ENCODE results near the gene PARP12. TPM values are rescaled to one million over a fixed set of nuclear protein-coding genes. Genes with fewer than 3 reads are reported as not detected.

The PARP12 gene
- total RNA-seq, 1 experiment from 2014 or later = 14.6 TPM

DNA sequence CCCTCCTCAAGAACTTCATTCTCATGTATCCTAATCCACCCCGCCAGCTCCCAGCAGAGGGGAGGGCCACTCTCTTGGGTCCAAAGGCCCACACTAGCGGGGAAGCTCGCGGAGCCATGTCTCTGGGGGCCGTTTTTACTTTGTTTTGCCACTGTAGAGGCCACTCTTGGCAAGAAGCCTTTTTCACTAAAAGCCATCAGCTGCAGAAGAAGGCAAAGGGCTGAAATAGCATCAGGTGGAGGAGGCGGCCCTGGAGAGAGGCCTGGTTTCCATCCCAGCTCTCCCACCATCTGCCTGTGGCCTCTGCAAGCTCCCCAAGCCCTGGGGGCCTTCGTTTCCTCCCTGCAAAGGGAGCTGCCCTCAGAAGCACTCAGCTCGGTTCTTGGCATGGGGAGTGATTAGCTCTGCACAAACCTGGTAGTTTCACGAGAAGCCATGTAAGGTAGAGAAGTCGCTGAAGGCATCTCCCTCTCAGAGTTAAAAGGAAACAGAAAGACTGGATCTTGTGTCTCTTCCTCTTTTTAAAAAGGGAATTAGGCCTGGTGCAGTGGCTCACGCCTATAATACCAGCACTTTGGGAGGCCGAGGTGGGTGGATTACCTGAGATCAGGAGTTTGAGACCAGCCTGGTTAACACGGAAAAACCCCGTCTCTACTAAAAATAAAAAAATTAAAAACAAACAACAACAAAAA is 70.3 kb downstream of the PARP12 start:
- no peak for DNase-seq (ENCODE audit: low read depth)

- DNase-seq (ENCODE audit: low read depth) = no peak
Observed at GRCh38 chr7:139991911-139992310, 70.8 kb downstream of the PARP12 start.

DNA sequence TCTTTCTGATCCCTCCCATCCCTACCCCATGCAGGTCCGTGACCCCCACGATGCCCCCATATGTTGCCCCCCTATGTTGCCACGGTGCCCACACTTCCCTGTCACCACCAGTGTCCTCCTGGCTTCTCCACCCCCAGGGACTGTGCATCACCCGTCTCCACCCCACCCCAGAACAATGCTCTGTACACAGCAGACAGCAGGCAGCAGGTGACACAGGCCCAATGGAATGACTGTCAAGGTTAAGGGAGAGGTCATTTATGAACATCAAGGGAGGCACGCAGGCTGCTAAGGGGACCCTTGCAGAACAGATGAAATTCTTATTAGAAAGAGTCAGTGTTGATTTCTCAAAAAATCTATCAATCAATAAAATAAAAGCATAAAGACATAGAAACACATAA is 71.5 kb downstream of the PARP12 start:
- DNase-seq (ENCODE audit: low read depth) = no peak

DNA sequence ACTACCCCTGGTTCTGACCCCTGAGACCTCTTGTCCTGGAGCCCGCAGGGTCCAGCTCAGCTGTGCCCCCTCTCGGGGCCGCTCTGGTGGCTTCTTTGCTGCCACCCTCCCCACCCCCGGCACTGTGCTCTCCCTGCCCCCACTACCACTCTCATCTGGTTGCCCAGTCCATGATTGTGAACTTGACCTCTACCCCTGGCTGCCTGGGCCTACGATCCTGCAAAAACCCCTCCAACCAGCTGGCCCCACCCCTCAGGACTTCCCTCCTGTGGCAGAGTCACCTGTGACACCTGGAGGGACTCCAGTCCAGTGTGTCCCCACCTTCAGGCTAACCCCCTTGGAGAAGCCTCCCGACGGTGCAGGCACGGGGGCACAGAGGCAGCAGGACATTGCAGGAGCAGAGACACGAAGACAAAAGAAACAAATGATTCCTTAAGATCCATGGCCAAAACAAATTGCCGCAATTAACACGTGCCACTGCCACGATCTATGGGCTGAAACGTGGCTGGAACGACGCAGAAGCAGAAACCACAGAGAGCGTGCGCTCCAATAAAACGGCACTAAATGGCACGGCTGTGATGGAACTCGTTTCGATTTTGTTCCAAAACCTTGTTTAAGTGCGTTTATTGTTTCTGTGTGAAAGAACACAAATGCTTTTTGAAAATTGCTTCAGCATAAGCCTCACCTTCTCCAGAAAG is 72.0 kb downstream of the PARP12 start:
- no peak for DNase-seq (ENCODE audit: low read depth)

- no peak for DNase-seq (ENCODE audit: low read depth)
Observed at GRCh38 chr7:139990142-139990535, 72.6 kb downstream of the PARP12 start.

DNA sequence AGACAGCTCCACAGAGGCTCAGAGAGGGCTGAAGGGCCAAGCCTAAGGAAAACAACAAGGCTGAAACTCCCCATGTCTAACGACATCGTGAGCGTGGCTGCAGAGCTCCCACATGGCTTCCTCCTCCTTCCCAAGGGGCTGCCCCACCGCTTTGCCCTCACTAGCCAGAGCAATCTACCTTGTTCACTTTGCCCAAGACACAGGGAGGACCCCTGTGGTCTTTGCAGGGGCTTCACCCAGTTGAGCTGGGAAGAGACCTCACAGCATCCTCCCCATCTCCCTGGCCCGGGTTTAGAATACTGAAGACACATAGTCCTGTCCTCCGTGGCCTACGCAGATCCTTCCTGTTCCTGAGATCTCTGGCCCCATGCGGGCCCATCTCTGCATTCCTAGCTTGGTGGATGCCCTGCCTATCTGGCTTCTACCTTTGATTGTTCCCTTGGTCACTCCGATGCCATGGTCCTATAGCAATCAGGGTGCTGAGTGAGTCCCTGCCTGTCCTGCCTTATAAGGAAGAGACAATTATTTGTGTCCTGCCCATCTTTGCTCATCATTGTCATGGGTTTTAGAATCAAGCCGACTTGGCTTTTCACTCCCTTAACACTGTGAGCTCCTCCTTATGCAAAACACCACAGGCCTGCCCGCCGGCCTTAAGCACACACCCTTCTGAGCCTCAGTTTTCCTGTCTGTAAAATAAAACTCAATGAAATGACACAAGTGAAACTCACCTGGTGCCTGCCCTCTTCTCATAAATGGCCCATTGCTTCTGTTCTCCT is 73.2 kb downstream of the PARP12 start:
- DNase-seq (ENCODE audit: low read depth) = no peak

DNA sequence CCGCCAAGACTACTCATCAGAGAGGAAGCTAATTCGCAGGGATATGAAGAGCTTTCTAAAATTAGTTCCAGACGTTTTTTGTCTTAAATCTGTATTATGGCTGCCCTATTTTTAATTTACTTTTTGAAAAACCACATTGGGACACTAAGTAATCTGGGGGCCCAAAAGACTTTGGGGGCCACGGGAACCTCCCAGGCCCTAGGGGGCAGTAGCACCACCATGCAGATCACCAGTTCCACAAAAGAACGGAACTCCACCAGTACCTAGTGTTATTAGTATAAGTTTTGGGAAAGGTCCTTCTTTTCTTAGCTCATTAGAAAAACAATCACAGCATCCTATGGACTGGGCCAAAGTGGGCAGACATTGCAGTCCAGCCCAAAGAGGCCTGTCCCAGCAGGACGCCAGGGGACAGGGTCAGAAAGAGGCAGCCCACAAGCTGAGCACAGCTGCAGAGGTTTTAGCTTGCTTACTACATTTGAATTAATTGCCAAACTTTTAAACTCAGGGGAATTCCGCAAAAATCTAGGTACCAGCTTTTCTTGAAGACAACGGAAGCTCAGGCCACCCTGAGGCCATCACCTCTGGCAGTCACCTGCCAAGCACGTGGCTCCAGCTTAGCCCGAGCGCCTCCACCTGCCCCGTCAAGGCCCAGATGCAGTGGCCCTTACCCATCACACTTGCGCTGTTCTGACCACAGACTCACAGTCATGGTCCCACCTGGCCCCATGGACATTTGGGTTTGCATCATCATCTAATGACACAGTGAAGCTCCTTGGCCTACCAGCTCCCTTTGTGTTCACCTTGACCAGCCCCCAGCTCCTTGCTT is 74.8 kb downstream of the PARP12 start:
- no peak for DNase-seq (ENCODE audit: low read depth)

GRCh38 chr7:139985811-139986210 is 76.9 kb downstream of the PARP12 start:
- DNase-seq (ENCODE audit: low read depth) = no peak

- DNase-seq (ENCODE audit: low read depth) = no peak
Observed at GRCh38 chr7:139984642-139985539, 77.9 kb downstream of the PARP12 start.

DNA sequence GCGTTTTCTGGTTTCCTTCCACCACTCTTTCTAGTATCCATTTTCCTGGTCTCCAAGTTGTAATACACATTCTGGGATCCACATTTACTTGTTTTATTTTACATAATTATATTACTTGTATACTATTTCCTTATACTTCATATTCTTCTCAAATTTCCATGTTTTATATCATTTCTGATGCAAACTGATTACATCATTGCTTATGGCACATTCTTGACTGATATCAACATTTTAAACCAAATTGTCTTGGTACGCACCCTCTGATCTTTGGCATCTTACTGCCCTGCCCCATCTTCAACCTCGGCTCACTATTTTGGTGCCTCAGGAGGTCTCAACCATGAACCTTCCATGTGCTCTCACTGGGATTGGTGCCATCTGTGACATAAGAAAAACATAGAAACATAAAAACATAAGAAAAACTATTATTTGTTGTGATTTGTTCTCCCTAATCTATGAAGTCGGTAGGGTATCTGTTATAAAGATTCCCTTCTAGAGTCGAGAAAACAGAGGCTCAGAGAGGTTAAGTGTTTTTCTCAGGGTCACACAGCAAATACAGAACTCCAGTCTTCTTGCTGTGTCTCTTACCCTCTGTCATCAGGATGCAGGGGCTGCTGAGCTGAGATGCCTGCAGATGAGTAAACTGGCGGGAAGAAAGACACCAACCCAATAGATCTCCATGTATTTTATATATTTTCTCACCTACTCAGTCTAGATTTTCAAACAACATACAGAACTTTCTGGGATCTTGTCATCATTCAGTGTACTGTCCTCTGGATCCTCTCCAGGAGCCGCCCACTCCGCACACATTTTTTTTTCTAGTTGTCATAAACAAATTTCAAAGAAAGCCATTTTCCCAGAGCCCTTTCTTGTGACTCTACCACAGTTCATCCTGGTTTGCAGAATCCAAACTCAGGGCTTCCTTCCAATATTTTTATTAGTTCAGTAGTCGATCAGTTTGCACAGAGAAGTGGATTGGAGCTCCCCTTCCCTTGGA is 79.5 kb downstream of the PARP12 start:
- no peak for DNase-seq (ENCODE audit: low read depth)

GRCh38 chr7:139981511-139981895 is 81.2 kb downstream of the PARP12 start:
- DNase-seq (ENCODE audit: low read depth) = no peak

- no peak for DNase-seq (ENCODE audit: low read depth)
Observed at GRCh38 chr7:139976838-139977656, 85.7 kb downstream of the PARP12 start.

DNA sequence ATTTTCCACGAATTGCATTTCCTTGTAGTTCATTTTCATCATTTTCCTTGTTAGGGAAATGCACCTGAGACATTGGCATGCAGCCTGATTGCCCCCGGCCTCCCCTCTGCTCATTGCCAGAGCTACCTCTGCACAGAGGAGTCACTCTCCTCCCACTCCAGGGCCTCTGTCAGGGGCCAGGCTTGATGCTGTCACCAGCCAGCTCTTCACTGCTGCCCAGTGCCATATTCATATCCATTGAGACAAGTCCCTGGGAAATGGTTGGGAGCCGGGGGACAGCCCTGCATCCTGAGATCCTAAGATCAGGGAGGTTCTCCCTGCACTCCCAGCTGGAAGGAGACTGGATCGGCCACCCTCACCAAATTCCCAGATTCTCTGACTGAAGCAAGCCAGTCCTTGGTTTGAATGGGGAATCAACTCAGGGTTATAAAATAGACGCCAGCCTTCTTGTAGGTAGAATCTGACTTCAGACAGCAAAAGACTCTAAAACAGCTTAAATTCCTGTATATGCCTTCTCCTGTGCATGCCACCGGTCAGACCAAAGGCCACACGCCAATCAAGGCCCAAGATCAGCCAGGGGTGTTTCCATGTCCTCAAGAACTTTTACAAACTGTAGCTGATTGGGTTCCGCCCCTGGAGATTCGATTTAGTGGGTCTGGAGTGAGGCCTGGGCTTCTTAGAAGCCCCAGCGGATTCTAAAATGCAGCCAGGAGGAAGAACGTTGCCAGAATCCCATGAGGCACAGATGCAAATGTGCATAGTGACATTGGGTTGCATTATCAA is 86.5 kb downstream of the PARP12 start:
- DNase-seq (ENCODE audit: low read depth) = no peak

DNA sequence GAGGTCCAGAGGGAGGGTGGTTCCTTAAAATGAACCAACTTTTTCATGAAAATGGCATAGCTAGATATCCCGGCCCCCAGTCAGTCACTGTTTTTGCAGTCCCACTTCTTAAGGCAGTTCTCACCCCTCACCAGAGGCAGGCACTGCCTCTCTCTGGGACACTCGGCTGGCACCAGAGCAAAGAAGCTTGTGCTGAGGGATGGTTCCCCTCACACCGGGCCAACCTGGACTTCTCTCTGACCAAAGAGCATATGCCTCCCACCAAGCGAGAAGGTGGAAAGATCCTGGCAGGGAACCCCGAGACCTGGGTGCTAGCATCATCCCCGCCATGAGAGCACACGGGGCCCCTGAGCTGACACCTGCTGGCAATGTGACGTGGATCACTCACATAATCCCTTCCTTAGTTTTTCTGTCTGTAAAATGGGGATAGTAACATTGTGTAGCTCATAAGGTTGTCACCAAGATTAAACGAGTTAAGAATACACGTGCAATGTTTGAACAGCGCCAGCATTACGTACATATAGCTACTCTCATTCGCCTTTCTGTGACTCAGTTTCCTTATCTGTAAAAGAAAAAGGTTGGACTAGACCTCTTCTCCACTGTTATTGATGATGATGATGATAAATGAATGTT is 88.5 kb downstream of the PARP12 start:
- DNase-seq (ENCODE audit: low read depth) = no peak

All from LHCN-M2 (cell line).